WTC11 (cell line): ENCODE results near the gene UBL3. TPM values are rescaled to one million over a fixed set of nuclear protein-coding genes. Genes with fewer than 3 reads are reported as not detected.

Experiments
- ATAC-seq: fragments of 200-7000 bp; cut with Tn5 transposase; 2 replicates; pipeline ENCODE4 v1.10.0; 2021; ENCODE audit warnings: mild to moderate bottlenecking, moderate library complexity
- CTCF ChIA-PET: fragments of 300-600 bp; sonication (Branson Sonifier 250); formaldehyde crosslinking; loops from one replicate; lab custom pipeline; 2021; ENCODE audit warnings: antibody characterized with exemption; lab: Charles Lee
- POLR2A ChIA-PET: fragments of 350-600 bp; sonication (Branson Sonifier 250); formaldehyde crosslinking; loops from one replicate; lab custom pipeline; 2021; ENCODE audit warnings: antibody characterized with exemption; lab: Charles Lee
- DNase-seq: peaks from one replicate; pipeline ENCODE4 v3.0.0; 2021; ENCODE audit warnings: low spot score
- H3K27ac Mint-ChIP-seq: 2 replicates; pipeline ENCODE4 v1.8.0; 2021; ENCODE audit warnings: mixed read lengths
- H3K27me3 Mint-ChIP-seq: 2 replicates; pipeline ENCODE4 v1.8.0; 2021; ENCODE audit warnings: low read depth, mild to moderate bottlenecking, moderate library complexity, mixed read lengths
- H3K36me3 Mint-ChIP-seq: 2 replicates; pipeline ENCODE4 v1.8.0; 2021; ENCODE audit warnings: mixed read lengths
- H3K4me1 Mint-ChIP-seq: 2 replicates; pipeline ENCODE4 v1.8.0; 2022; ENCODE audit warnings: mixed read lengths
- H3K4me3 Mint-ChIP-seq: 2 replicates; pipeline ENCODE4 v1.8.0; 2021; ENCODE audit warnings: mild to moderate bottlenecking, moderate library complexity, mixed read lengths
- H3K9me3 Mint-ChIP-seq: 2 replicates; pipeline ENCODE4 v1.8.0; 2021; ENCODE audit warnings: mixed read lengths
- EMX1 ChIP-seq: fragments of 250-450 bp; sonication (Bioruptor Pico); IDR thresholded peaks from 2 replicates; pipeline ENCODE4 v1.8.0; 2021; ENCODE audit warnings: mild to moderate bottlenecking
- FOXJ3 ChIP-seq: sonication (generic); formaldehyde crosslinking; IDR thresholded peaks from 2 replicates; pipeline ENCODE4 v1.9.0; 2021; ENCODE audit warnings: missing genetic modification reagents, mild to moderate bottlenecking, borderline replicate concordance
- FOXP1 ChIP-seq: sonication (generic); formaldehyde crosslinking; IDR thresholded peaks from 2 replicates; pipeline ENCODE4 v1.8.0; 2022; ENCODE audit warnings: missing genetic modification reagents, mild to moderate bottlenecking, moderate library complexity, borderline replicate concordance
- GTF2I ChIP-seq: fragments of 250-450 bp; sonication (Bioruptor Pico); conservative IDR thresholded peaks from 2 replicates; pipeline ENCODE4 v1.4.0; 2021; ENCODE audit warnings: mild to moderate bottlenecking
- HMGA2 ChIP-seq: fragments of 250-450 bp; sonication (Bioruptor Pico); IDR thresholded peaks from 2 replicates; pipeline ENCODE4 v1.4.0; 2021; ENCODE audit warnings: mild to moderate bottlenecking, moderate library complexity
- JUN ChIP-seq: sonication (generic); formaldehyde crosslinking; IDR thresholded peaks from 2 replicates; pipeline ENCODE4 v1.8.0; 2023; ENCODE audit warnings: mild to moderate bottlenecking, missing genetic modification reagents
- MXD4 ChIP-seq: fragments of 250-450 bp; sonication (Bioruptor Pico); IDR thresholded peaks from 2 replicates; pipeline ENCODE4 v1.8.0; 2021; ENCODE audit warnings: mild to moderate bottlenecking, moderate library complexity, borderline replicate concordance
- NFE2L1 ChIP-seq: sonication (generic); formaldehyde crosslinking; IDR thresholded peaks from 2 replicates; pipeline ENCODE4 v1.8.1; 2023; ENCODE audit warnings: missing genetic modification reagents
- PRRX2 ChIP-seq: fragments of 250-450 bp; sonication (Bioruptor Pico); IDR thresholded peaks from 2 replicates; pipeline ENCODE4 v1.8.0; 2021; ENCODE audit warnings: mild to moderate bottlenecking
- SMAD3 ChIP-seq: sonication (generic); formaldehyde crosslinking; IDR thresholded peaks from 2 replicates; pipeline ENCODE4 v1.8.0; 2022; ENCODE audit warnings: missing genetic modification reagents, mild to moderate bottlenecking, borderline replicate concordance
- ZBTB21 ChIP-seq: sonication (generic); formaldehyde crosslinking; IDR thresholded peaks from 2 replicates; pipeline ENCODE4 v1.8.1; 2023; ENCODE audit warnings: mild to moderate bottlenecking, missing genetic modification reagents, borderline replicate concordance
- ZNF121 ChIP-seq: sonication (generic); formaldehyde crosslinking; IDR thresholded peaks from 2 replicates; pipeline ENCODE4 v1.8.0; 2023; ENCODE audit warnings: missing genetic modification reagents
- ZNF138 ChIP-seq: sonication (generic); formaldehyde crosslinking; conservative IDR thresholded peaks from 2 replicates; pipeline ENCODE4 v1.8.1; 2022; ENCODE audit warnings: mild to moderate bottlenecking, moderate library complexity, missing genetic modification reagents
- ZNF263 ChIP-seq: sonication (generic); formaldehyde crosslinking; IDR thresholded peaks from 2 replicates; pipeline ENCODE4 v1.8.1; 2022; ENCODE audit warnings: low read depth, mild to moderate bottlenecking, moderate library complexity, missing genetic modification reagents
- total RNA-seq: library from RNA; stranded (reverse); gene quantifications from 3 replicates; pipeline ENCODE4 v1.2.3, GENCODE V29; 2021
- TF ChIP-seq, protein P1 (sequence below): fragments of 250-450 bp; sonication (Bioruptor Pico); IDR thresholded peaks from 2 replicates; pipeline ENCODE4 v1.9.0; 2021; ENCODE audit warnings: mild to moderate bottlenecking
- TF ChIP-seq, protein P2 (sequence below): sonication (generic); formaldehyde crosslinking; IDR thresholded peaks from 2 replicates; pipeline ENCODE4 v1.8.1; 2022; ENCODE audit warnings: missing genetic modification reagents, borderline replicate concordance
- TF ChIP-seq, protein P3 (sequence below): sonication (generic); formaldehyde crosslinking; IDR thresholded peaks from 2 replicates; pipeline ENCODE4 v1.8.0; 2023; ENCODE audit warnings: missing genetic modification reagents, mild to moderate bottlenecking, borderline replicate concordance
- TF ChIP-seq, protein P4 (sequence below): sonication (generic); formaldehyde crosslinking; IDR thresholded peaks from 2 replicates; pipeline ENCODE4 v1.8.1; 2023; ENCODE audit warnings: mild to moderate bottlenecking, moderate library complexity, missing genetic modification reagents
- TF ChIP-seq, protein P5 (sequence below): sonication (generic); formaldehyde crosslinking; IDR thresholded peaks from 2 replicates; pipeline ENCODE4 v1.8.1; 2022; ENCODE audit warnings: low read depth, mild to moderate bottlenecking, moderate library complexity, missing genetic modification reagents, borderline replicate concordance
- TF ChIP-seq, protein P6 (sequence below): fragments of 200-600 bp; IDR thresholded peaks from 2 replicates; pipeline ENCODE4 v1.8.0; 2022; ENCODE audit warnings: antibody characterized with exemption

Gene UBL3
- total RNA-seq, 1 experiment from 2014 or later: 15.5 TPM

DNA sequence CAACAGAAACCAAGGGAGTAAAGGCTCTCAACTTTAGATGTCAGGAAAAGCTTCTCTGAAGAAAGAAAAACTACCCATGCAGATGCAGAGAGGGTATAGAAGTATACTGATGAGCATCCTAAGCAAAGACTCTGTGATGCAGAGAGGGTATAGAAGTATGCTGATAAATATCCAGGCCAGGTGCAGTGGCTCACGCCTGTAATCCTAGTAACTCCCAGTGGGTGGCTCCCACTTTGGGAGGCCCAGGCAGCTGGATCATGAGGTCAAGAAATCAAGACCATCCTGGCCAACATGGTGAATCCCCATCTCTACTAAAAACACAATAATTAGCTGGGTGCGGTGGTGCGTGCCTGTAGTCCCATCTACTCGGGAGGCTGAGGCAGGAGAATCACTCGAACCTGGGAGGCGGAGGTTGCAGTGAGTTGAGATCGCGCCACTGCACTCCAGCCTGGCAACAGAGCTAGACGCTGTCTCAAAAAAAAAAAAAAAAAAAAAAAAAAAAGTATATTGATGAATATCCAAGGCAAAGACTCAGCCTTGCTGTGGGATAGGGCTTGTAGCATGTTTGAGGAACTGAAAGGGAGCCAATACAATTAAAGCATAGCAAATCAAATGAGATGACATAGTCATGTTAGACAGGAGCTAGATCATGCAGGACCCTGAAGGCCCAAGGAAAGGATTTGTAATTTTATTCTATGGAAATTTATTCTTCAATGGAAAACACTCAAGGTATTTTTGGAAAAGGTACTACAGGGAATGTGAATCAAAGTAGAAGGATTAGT lies 14.9 kb downstream of the UBL3 start (continued):
- TF ChIP-seq, protein P1, sequence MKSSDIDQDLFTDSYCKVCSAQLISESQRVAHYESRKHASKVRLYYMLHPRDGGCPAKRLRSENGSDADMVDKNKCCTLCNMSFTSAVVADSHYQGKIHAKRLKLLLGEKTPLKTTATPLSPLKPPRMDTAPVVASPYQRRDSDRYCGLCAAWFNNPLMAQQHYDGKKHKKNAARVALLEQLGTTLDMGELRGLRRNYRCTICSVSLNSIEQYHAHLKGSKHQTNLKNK (CRISPR knock-in tag): no peak
- no peak for TF ChIP-seq MXD4
- no peak for TF ChIP-seq GTF2I (CRISPR knock-in tag)
- TF ChIP-seq PRRX2 (CRISPR knock-in tag): no peak
- TF ChIP-seq, all 79 proteins: peak for 0

DNA sequence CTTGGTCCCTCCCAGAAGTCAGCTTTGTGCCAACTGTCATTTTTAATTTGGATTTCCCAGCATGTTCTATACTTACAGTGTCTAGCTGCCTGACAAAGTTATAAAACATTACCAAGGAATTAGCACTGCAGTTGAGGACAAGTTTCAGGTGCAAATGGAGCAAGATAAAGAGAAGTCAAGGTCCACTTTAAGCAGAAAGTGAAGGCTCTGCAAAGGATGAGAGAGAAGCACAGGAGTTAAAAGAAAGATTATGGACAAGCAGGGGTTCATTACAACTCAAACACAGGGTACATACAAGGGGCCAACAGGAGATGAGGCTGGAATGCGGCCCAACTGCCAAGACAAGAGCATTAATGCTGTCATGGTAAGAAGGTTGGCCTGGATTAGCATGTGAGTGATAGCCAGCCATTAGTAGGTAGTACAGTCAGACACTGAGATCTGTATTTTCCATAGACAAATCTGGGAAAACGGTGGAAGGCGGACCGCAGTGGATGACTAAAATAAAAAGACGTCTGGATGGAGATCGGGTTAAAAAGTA lies 17.6 kb downstream of the UBL3 start:
- Mint-ChIP-seq H3K27me3 (no peaks in the 10 kb centered on the region), H3K4me1 (peaks cover 36% of the 10 kb centered on the region), H3K4me3 (no peak overlapping the region), H3K9me3 (peaks cover 21% of the 10 kb centered on the region), H3K27ac (no peak overlapping the region; the same call in 1 of the 2 replicates), H3K36me3 (peaks cover 30% of the 10 kb centered on the region)
- no peak for DNase-seq
- no peak for ATAC-seq
- ChIA-PET POLR2A (no interaction called here), CTCF (interaction anchor here (0.6 to 1.1 kb wide), 3 partner anchors 37 to 282 kb away, joined by 3 read pairs; no protein-coding TSS in a partner anchor)
- TF ChIP-seq HMGA2 (CRISPR knock-in tag): no peak
- TF ChIP-seq ZNF138 (CRISPR knock-in tag): no peak
- TF ChIP-seq FOXP1 (CRISPR knock-in tag): no peak
- TF ChIP-seq, protein P2, sequence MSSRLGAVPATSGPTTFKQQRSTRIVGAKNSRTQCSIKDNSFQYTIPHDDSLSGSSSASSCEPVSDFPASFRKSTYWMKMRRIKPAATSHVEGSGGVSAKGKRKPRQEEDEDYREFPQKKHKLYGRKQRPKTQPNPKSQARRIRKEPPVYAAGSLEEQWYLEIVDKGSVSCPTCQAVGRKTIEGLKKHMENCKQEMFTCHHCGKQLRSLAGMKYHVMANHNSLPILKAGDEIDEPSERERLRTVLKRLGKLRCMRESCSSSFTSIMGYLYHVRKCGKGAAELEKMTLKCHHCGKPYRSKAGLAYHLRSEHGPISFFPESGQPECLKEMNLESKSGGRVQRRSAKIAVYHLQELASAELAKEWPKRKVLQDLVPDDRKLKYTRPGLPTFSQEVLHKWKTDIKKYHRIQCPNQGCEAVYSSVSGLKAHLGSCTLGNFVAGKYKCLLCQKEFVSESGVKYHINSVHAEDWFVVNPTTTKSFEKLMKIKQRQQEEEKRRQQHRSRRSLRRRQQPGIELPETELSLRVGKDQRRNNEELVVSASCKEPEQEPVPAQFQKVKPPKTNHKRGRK (CRISPR knock-in tag): no peak
- no peak for TF ChIP-seq ZNF121 (CRISPR knock-in tag)
- TF ChIP-seq FOXJ3 (CRISPR knock-in tag): no peak
- no peak for TF ChIP-seq NFE2L1 (CRISPR knock-in tag)
- TF ChIP-seq, protein P3, sequence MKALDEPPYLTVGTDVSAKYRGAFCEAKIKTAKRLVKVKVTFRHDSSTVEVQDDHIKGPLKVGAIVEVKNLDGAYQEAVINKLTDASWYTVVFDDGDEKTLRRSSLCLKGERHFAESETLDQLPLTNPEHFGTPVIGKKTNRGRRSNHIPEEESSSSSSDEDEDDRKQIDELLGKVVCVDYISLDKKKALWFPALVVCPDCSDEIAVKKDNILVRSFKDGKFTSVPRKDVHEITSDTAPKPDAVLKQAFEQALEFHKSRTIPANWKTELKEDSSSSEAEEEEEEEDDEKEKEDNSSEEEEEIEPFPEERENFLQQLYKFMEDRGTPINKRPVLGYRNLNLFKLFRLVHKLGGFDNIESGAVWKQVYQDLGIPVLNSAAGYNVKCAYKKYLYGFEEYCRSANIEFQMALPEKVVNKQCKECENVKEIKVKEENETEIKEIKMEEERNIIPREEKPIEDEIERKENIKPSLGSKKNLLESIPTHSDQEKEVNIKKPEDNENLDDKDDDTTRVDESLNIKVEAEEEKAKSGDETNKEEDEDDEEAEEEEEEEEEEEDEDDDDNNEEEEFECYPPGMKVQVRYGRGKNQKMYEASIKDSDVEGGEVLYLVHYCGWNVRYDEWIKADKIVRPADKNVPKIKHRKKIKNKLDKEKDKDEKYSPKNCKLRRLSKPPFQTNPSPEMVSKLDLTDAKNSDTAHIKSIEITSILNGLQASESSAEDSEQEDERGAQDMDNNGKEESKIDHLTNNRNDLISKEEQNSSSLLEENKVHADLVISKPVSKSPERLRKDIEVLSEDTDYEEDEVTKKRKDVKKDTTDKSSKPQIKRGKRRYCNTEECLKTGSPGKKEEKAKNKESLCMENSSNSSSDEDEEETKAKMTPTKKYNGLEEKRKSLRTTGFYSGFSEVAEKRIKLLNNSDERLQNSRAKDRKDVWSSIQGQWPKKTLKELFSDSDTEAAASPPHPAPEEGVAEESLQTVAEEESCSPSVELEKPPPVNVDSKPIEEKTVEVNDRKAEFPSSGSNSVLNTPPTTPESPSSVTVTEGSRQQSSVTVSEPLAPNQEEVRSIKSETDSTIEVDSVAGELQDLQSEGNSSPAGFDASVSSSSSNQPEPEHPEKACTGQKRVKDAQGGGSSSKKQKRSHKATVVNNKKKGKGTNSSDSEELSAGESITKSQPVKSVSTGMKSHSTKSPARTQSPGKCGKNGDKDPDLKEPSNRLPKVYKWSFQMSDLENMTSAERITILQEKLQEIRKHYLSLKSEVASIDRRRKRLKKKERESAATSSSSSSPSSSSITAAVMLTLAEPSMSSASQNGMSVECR (CRISPR knock-in tag): no peak
- TF ChIP-seq, protein P4, sequence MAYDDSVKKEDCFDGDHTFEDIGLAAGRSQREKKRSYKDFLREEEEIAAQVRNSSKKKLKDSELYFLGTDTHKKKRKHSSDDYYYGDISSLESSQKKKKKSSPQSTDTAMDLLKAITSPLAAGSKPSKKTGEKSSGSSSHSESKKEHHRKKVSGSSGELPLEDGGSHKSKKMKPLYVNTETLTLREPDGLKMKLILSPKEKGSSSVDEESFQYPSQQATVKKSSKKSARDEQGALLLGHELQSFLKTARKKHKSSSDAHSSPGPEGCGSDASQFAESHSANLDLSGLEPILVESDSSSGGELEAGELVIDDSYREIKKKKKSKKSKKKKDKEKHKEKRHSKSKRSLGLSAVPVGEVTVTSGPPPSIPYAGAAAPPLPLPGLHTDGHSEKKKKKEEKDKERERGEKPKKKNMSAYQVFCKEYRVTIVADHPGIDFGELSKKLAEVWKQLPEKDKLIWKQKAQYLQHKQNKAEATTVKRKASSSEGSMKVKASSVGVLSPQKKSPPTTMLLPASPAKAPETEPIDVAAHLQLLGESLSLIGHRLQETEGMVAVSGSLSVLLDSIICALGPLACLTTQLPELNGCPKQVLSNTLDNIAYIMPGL (CRISPR knock-in tag): no peak
- no peak for TF ChIP-seq SMAD3 (CRISPR knock-in tag)

DNA sequence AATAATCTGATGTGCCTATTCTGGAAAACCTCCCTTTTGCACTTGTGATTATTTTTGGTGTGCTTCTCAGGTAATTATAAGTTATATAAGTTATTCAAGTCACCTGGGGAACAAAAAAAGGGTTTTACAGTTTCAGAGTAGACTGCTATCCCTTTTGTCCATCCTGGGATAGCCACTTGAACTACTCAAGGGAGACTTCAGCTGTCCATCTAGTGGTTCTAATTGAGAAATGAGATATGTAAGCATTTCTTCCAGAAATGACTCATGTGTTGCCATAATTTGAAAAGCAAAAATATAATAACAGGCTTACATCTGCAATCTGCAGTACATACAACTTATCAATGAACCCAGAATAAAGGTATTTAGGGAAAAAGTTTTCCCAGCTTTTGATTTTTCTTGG lies 20.4 kb downstream of the UBL3 start:
- CTCF ChIA-PET: no interaction called here
- H3K36me3 Mint-ChIP-seq: peaks cover 30% of the 10 kb centered on the region
- no peak overlapping the region for H3K4me3 Mint-ChIP-seq
- DNase-seq: no peak
- no peak for ATAC-seq
- H3K9me3 Mint-ChIP-seq: peaks cover 22% of the 10 kb centered on the region
- H3K27ac Mint-ChIP-seq: no peak overlapping the region
- POLR2A ChIA-PET: no interaction called here
- H3K4me1 Mint-ChIP-seq: peaks cover 16% of the 10 kb centered on the region
- no peaks in the 10 kb centered on the region for H3K27me3 Mint-ChIP-seq
- TF ChIP-seq JUN (no peak), PRRX2 (CRISPR knock-in tag) (no peak), EMX1 (CRISPR knock-in tag) (no peak), ZNF263 (no peak), ZBTB21 (CRISPR knock-in tag) (no peak)
- TF ChIP-seq, protein P5, sequence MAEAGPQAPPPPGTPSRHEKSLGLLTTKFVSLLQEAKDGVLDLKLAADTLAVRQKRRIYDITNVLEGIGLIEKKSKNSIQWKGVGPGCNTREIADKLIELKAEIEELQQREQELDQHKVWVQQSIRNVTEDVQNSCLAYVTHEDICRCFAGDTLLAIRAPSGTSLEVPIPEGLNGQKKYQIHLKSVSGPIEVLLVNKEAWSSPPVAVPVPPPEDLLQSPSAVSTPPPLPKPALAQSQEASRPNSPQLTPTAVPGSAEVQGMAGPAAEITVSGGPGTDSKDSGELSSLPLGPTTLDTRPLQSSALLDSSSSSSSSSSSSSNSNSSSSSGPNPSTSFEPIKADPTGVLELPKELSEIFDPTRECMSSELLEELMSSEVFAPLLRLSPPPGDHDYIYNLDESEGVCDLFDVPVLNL (CRISPR knock-in tag): no peak
- TF ChIP-seq, protein P6, sequence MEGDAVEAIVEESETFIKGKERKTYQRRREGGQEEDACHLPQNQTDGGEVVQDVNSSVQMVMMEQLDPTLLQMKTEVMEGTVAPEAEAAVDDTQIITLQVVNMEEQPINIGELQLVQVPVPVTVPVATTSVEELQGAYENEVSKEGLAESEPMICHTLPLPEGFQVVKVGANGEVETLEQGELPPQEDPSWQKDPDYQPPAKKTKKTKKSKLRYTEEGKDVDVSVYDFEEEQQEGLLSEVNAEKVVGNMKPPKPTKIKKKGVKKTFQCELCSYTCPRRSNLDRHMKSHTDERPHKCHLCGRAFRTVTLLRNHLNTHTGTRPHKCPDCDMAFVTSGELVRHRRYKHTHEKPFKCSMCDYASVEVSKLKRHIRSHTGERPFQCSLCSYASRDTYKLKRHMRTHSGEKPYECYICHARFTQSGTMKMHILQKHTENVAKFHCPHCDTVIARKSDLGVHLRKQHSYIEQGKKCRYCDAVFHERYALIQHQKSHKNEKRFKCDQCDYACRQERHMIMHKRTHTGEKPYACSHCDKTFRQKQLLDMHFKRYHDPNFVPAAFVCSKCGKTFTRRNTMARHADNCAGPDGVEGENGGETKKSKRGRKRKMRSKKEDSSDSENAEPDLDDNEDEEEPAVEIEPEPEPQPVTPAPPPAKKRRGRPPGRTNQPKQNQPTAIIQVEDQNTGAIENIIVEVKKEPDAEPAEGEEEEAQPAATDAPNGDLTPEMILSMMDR: no peak
